IgD-negative memory B cell (primary cell): ENCODE measurements around the gene ENPP6. TPM values are rescaled to one million over a fixed set of nuclear protein-coding genes. Genes with fewer than 3 reads are reported as not detected.
A peak's percentile ranks its signal among the peaks of the same experiment; 100 is the strongest.

Experiments used
- H3K27ac Mint-ChIP-seq, 3 donors: one replicate each; pipeline ENCODE4 v1.8.0; 2020 to 2022; ENCODE audit warnings: mild to moderate bottlenecking in 3 of 3, mixed read lengths in 3 of 3, moderate library complexity in 1 of 3
- H3K27me3 Mint-ChIP-seq: one replicate; pipeline ENCODE4 v1.8.0; 2021; ENCODE audit warnings: mixed read lengths
- H3K36me3 Mint-ChIP-seq: one replicate; pipeline ENCODE4 v1.8.0; 2020; ENCODE audit warnings: mild to moderate bottlenecking, mixed read lengths
- H3K4me1 Mint-ChIP-seq, 3 donors: one replicate each; pipeline ENCODE4 v1.8.0; 2020 to 2022; ENCODE audit warnings: mixed read lengths in 3 of 3, mild to moderate bottlenecking in 1 of 3
- H3K4me3 Mint-ChIP-seq, 4 donors: one replicate each; pipeline ENCODE4 v1.8.0; 2020 to 2022; ENCODE audit warnings: mild to moderate bottlenecking in 4 of 4, mixed read lengths in 4 of 4, moderate library complexity in 3 of 4
- H3K9me3 Mint-ChIP-seq, 3 donors: one replicate each; pipeline ENCODE4 v1.8.0; 2020 to 2021; ENCODE audit warnings: mixed read lengths in 3 of 3, mild to moderate bottlenecking in 1 of 3
- polyA plus RNA-seq: library from polyadenylated mRNA; unstranded; fragments of 300-500 nt; fragmentation: Illumina TruSeq; gene quantifications from one replicate; pipeline ENCODE4 v1.2.3, GENCODE V29; 2021

ENPP6 gene
- not detected for polyA plus RNA-seq

- Mint-ChIP-seq H3K36me3 (peaks cover 2% of the 10 kb centered on the region), H3K9me3 (peaks cover 0 to 3% (median 0%) of the 10 kb centered on the region in 3 donors), H3K27me3 (peaks cover 7% of the 10 kb centered on the region), H3K27ac (no peak within 1 kb of the TSS), H3K4me1 (no peaks in the 10 kb centered on the region), H3K4me3 (no peak within 1 kb of the TSS)
Observed at GRCh38 chr4:184217634-184218033, at the start of gene ENPP6. ENPP6 (minus strand) TSS chr4:184217873; CDS start chr4:184217819, 54 bp downstream.

DNA sequence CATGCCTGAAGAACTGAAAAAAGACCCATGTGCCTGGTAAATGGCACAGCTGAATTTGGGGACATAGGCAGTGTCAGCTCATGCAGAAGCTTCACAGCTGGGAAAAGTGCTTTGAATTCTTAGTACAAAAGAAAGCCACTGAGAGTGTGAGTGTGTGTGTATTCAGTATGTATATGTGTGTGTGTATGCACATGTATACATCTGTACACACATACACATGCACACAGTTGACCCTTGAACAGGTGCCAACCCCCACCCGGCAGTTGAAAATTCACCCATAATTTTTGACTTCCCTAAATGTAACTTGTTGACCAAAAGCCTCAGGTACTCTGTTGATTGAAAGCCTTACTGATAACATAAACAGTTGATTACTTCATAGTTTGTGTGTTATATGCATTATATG lies 49.5 kb upstream of the ENPP6 start:
- Mint-ChIP-seq H3K4me3 (peak overlapping the region; percentile 79 to 97 (median 92)), H3K27ac (peak overlapping the region; percentile 82 to 99 (median 98)), H3K36me3 (no peaks in the 10 kb centered on the region), H3K27me3 (no peaks in the 10 kb centered on the region), H3K9me3 (peaks cover 0 to 2% (median 0%) of the 10 kb centered on the region in 3 donors), H3K4me1 (peaks cover 50 to 57% (median 55%) of the 10 kb centered on the region in 3 donors)

DNA sequence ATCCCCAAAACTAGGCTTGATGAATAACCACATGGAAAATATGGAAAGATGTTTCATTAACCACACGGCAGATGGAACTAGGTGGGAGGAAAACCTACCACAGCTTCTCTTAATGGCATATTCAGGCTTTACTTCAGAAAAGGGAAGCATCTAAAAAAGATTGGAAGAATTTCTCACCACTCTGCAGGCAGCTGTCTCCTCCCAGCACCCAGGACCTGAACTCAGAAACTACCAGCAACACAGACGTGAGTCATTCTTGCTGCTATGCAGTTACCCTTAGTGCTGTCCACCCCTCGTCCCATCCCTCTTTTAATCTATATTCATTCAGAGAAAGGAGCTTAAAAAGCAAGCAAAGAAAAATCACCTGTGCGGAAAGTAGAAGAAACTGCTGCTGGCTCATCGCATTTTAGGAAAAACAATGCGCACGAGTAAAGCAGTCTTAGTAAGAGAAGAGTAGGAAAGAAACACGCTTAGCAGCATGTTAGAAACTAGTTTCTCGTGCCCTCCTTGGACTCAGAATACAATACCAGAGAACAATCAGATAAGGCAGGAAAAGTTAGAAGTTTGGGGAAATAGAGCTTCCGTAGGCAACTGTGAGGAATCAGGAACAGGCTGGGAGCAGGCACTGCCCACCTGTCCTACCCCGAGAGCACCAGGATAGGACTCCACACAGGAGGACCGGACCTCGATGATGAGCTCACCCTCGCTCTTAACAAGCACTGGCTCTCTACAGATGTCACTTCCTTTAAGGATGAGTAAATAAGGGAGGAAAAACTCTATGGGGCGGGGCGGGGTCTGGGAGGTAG lies 48.1 kb upstream of the ENPP6 start:
- Mint-ChIP-seq H3K27me3 (no peaks in the 10 kb centered on the region), H3K4me1 (peaks cover 50 to 56% (median 52%) of the 10 kb centered on the region in 3 donors), H3K9me3 (peaks cover 0 to 2% (median 0%) of the 10 kb centered on the region in 3 donors)

DNA sequence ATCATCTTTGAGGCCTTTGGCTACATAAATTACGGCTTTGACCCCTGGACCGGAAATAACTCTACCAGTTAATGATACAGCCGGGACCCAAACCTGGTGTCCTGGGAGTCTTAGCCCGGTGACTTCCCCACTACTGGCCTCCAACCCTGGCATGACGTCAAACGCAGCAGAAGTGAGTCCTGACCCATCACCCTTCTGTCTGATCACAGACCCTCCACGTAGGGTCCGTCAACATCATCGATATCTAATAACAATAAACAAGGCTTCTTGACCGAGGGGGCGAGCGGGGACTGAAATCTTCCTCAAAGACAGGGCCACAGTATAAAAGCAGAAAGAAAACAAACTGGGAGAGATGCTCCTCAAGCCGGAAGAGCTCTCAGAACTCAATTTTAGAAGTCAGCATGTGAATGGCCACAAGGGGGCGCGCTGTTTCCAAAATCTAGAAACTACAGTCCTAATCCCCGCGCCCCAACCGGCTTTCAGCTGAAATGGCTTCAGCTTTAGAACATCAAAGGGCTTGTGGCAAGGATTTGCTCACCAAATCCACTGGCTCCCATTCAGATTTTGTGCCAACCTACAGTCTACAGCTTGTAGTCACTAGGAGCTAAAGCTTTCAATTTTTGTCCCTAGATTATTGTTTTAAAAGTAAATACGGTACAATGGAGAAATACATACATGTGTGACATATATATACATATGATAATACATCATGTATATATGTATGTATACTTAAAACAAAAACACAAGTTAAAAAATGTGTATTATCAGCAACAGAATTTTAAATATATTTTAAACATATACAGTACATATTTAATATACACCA lies 46.4 kb upstream of the ENPP6 start:
- Mint-ChIP-seq H3K9me3 (peaks cover 0 to 2% (median 0%) of the 10 kb centered on the region in 3 donors), H3K27ac (peak overlapping the region; percentile 2 to 27 (median 23)), H3K36me3 (no peaks in the 10 kb centered on the region), H3K4me3 (peak overlapping the region; percentile 0 to 59 (median 26)), H3K27me3 (no peaks in the 10 kb centered on the region), H3K4me1 (peaks cover 40 to 41% (median 40%) of the 10 kb centered on the region in 3 donors)

More for the DNA sequence above, 48.1 kb upstream of the ENPP6 start:
- peak overlapping the region; percentile 38 to 91 (median 76) for H3K4me3 Mint-ChIP-seq
- H3K36me3 Mint-ChIP-seq = no peaks in the 10 kb centered on the region
- peak overlapping the region; percentile 68 to 98 (median 72) for H3K27ac Mint-ChIP-seq

DNA sequence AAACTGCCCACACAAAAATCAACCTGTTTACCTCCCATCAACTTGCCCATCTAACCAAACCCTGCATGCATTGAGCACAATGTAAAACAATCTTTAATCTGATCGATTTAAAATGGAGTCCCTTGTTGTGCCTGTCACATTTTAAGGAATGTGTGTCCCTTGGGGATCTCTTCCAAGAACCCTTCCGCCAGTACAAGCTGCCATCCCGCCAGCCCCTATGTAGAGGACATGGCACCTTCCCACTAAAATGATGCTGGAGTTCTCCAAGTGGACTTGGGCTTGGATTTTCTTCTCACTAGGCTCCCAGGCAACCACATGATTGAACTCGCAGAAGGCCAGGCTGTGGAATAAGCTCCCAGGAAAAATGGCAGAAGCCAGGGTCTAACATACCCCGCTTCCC lies 45.8 kb upstream of the ENPP6 start:
- H3K4me1 Mint-ChIP-seq = peaks cover 34 to 38% (median 35%) of the 10 kb centered on the region in 3 donors
- no peaks in the 10 kb centered on the region for H3K27me3 Mint-ChIP-seq
- H3K4me3 Mint-ChIP-seq = no peak overlapping the region
- no peaks in the 10 kb centered on the region for H3K36me3 Mint-ChIP-seq
- H3K9me3 Mint-ChIP-seq = peaks cover 0 to 2% (median 0%) of the 10 kb centered on the region in 3 donors
- peak overlapping the region in 2 of 3 donors; percentile 46 to 78 for H3K27ac Mint-ChIP-seq

DNA sequence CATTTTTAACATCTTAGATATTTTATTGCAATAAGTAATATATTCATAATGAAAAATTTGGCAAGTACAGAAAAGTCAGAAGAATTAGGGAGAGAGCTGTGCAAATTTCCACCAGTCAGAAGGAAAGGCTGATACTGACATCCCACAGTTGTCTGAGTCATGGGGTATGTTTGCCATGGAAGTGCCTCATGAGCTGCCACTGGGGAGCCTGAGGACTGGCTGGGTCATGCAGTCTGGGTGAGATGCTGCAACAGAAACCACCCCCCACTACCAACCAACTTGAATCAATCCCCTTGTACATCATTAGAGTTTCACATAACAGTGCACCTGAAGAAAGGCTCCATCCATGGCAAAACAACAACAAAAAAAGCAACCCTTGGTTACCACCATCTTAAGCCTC lies 45.2 kb upstream of the ENPP6 start:
- Mint-ChIP-seq H3K4me1 (peaks cover 28 to 33% (median 30%) of the 10 kb centered on the region in 3 donors), H3K9me3 (peaks cover 0 to under 1% (median 0%) of the 10 kb centered on the region in 3 donors), H3K27me3 (no peaks in the 10 kb centered on the region), H3K27ac (peak overlapping the region in 1 of 3 donors; percentile 78), H3K36me3 (no peaks in the 10 kb centered on the region), H3K4me3 (no peak overlapping the region)

- no peaks in the 10 kb centered on the region for H3K36me3 Mint-ChIP-seq
Observed at GRCh38 chr4:184261246-184261645, 43.6 kb upstream of the ENPP6 start.

GRCh38 chr4:184259866-184260265 lies 42.2 kb upstream of the ENPP6 start:
- H3K36me3 Mint-ChIP-seq = no peaks in the 10 kb centered on the region
- peaks cover 6 to 9% (median 7%) of the 10 kb centered on the region in 3 donors for H3K4me1 Mint-ChIP-seq
- H3K27ac Mint-ChIP-seq = peak overlapping the region in 1 of 3 donors; percentile 59
- H3K9me3 Mint-ChIP-seq = no peaks in the 10 kb centered on the region
- no peak overlapping the region for H3K4me3 Mint-ChIP-seq
- H3K27me3 Mint-ChIP-seq = no peaks in the 10 kb centered on the region

More at GRCh38 chr4:184261246-184261645, 43.6 kb upstream of the ENPP6 start:
- peaks cover 16 to 21% (median 21%) of the 10 kb centered on the region in 3 donors for H3K4me1 Mint-ChIP-seq
- no peaks in the 10 kb centered on the region for H3K9me3 Mint-ChIP-seq
- no peak overlapping the region for H3K27ac Mint-ChIP-seq
- no peak overlapping the region for H3K4me3 Mint-ChIP-seq
- H3K27me3 Mint-ChIP-seq = no peaks in the 10 kb centered on the region

DNA sequence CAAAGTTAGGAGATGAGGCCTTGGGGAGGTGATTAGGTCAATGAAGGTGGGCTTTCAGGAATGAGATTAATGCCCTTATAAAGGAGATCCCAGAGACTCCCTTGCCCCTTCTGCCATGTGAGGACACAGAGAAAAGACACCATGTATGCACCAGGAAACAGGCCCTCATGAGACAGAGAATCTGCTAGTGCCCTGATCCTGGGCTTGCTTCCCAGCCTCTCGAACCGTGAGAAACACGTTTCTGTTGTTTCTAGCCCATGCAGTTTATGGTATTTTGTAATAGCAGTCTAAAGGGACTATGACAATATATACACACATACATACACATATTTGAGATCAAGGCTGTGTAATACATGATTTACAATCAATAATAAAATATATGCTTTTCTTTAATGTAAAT lies 41.4 kb upstream of the ENPP6 start:
- peaks cover 0 to under 1% (median 0%) of the 10 kb centered on the region in 3 donors for H3K9me3 Mint-ChIP-seq
- no peaks in the 10 kb centered on the region for H3K27me3 Mint-ChIP-seq
- no peaks in the 10 kb centered on the region for H3K36me3 Mint-ChIP-seq
- no peak overlapping the region for H3K4me3 Mint-ChIP-seq
- peaks cover 3 to 6% (median 3%) of the 10 kb centered on the region in 3 donors for H3K4me1 Mint-ChIP-seq
- no peak overlapping the region for H3K27ac Mint-ChIP-seq

DNA sequence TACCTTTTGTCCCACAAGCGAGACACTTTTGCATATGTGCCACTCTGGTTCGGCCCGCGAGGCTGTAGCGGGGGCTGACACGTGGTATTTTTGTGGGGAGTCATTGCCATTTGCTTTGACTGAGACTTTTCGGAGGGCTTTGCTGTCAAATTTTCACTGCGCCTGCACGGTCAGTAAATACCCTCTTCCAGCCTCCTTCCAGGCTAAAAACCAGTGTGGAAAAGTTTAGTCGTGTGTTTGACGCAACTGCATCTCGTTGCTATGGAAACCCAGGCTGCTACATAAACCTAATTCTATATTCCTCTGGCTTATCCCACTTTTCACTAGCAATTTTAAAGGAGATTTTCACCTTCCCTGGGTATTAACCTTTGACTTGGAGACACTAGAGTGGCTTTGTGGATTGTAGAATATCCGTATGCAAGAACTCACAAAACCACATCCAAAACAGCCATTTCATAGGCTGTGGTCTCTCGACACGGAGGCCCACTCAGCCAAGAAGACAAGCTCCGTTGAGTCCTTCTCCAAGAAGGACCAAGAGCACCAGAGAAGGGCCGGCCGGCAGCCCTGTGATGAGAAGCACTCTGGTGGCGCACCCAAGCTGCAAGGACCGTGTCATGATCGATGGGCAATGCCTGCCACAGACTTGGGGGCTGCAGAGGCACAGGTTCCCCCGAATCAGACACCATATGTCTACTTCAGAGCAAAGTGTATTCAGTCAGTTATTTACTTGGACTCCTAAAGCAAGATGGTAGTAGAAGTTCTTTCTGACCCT lies 38.4 kb upstream of the ENPP6 start:
- peaks cover 0 to 4% (median 0%) of the 10 kb centered on the region in 3 donors for H3K9me3 Mint-ChIP-seq
- H3K4me1 Mint-ChIP-seq = peaks cover 0 to 2% (median under 1%) of the 10 kb centered on the region in 3 donors
- no peak overlapping the region for H3K4me3 Mint-ChIP-seq
- H3K27ac Mint-ChIP-seq = no peak overlapping the region
- H3K36me3 Mint-ChIP-seq = no peaks in the 10 kb centered on the region
- no peaks in the 10 kb centered on the region for H3K27me3 Mint-ChIP-seq

- H3K4me1 Mint-ChIP-seq = peaks cover 2 to 4% (median 3%) of the 10 kb centered on the region in 3 donors
- peaks cover 0 to 4% (median 0%) of the 10 kb centered on the region in 3 donors for H3K9me3 Mint-ChIP-seq
- H3K36me3 Mint-ChIP-seq = no peaks in the 10 kb centered on the region
- H3K4me3 Mint-ChIP-seq = no peak overlapping the region
- no peaks in the 10 kb centered on the region for H3K27me3 Mint-ChIP-seq
- no peak overlapping the region for H3K27ac Mint-ChIP-seq
Observed at GRCh38 chr4:184255361-184255760, 37.7 kb upstream of the ENPP6 start.

GRCh38 chr4:184253072-184253420 lies 35.4 kb upstream of the ENPP6 start:
- H3K9me3 Mint-ChIP-seq = peaks cover 0 to 4% (median 0%) of the 10 kb centered on the region in 3 donors
- no peak overlapping the region for H3K27ac Mint-ChIP-seq
- no peak overlapping the region for H3K4me3 Mint-ChIP-seq
- no peaks in the 10 kb centered on the region for H3K36me3 Mint-ChIP-seq
- H3K4me1 Mint-ChIP-seq = peaks cover 2 to 4% (median 3%) of the 10 kb centered on the region in 3 donors
- H3K27me3 Mint-ChIP-seq = no peaks in the 10 kb centered on the region

GRCh38 chr4:184252136-184253071 lies 34.7 kb upstream of the ENPP6 start:
- no peaks in the 10 kb centered on the region for H3K27me3 Mint-ChIP-seq
- no peak overlapping the region for H3K27ac Mint-ChIP-seq
- H3K36me3 Mint-ChIP-seq = no peaks in the 10 kb centered on the region
- peaks cover 0 to 4% (median 0%) of the 10 kb centered on the region in 3 donors for H3K9me3 Mint-ChIP-seq
- peaks cover 2 to 4% (median 3%) of the 10 kb centered on the region in 3 donors for H3K4me1 Mint-ChIP-seq
- no peak overlapping the region for H3K4me3 Mint-ChIP-seq

GRCh38 chr4:184251670-184251980 lies 34.0 kb upstream of the ENPP6 start:
- H3K4me3 Mint-ChIP-seq = no peak overlapping the region
- H3K9me3 Mint-ChIP-seq = peaks cover 0 to 4% (median 0%) of the 10 kb centered on the region in 3 donors
- H3K27me3 Mint-ChIP-seq = no peaks in the 10 kb centered on the region
- no peak overlapping the region for H3K27ac Mint-ChIP-seq
- peaks cover under 1 to 4% (median 3%) of the 10 kb centered on the region in 3 donors for H3K4me1 Mint-ChIP-seq
- no peaks in the 10 kb centered on the region for H3K36me3 Mint-ChIP-seq
